ENCODE measurements around the gene RARS1. TPM values are rescaled to one million over a fixed set of nuclear protein-coding genes. Genes with fewer than 3 reads are reported as not detected.
A peak's percentile ranks its signal among the peaks of the same experiment; 100 is the strongest.

RARS1 gene
- 174 and 243 TPM in 2 replicates for total RNA-seq

GRCh38 chr5:168486136-168486879 lies at the start of gene RARS1:
Gene RARS1, plus strand, starts transcription at chr5:168486471. Its CDS starts 28 bp downstream, at chr5:168486499.
- H3K36me3 ChIP-seq (ENCODE audit: insufficient read depth, low read length), result peaks cover 37% of the 10 kb centered on the region
- H3K4me1 ChIP-seq (ENCODE audit: insufficient read depth, low read length), result peaks cover 10% of the 10 kb centered on the region
- peak within 1 kb of the TSS; percentile 94 for H3K4me3 ChIP-seq (ENCODE audit: insufficient read depth, low read length)
- H3K9me3 ChIP-seq (ENCODE audit: low read depth, low read length), result no peaks in the 10 kb centered on the region
- DNase-seq (ENCODE audit: insufficient read length, low spot score, missing footprints), result peak; percentile 95
- H3K27ac ChIP-seq (ENCODE audit: low read depth, low read length), result peak within 1 kb of the TSS; percentile 81
- no peaks in the 10 kb centered on the region for H3K27me3 ChIP-seq (ENCODE audit: insufficient read depth, low read length)
- peaks cover 11% of the 10 kb centered on the region for H4K20me1 ChIP-seq (ENCODE audit: insufficient read depth, low read length)
- H3K79me2 ChIP-seq (ENCODE audit: insufficient read depth, low read length), result peaks cover 44% of the 10 kb centered on the region
- H3K4me2 ChIP-seq (ENCODE audit: insufficient read depth, low read length), result peak within 1 kb of the TSS; percentile 87
- peak within 1 kb of the TSS; percentile 97 for H2AFZ ChIP-seq (ENCODE audit: low read length)
- TF ChIP-seq CTCF (IDR thresholded peaks at IDR 0.05; ENCODE audit: extremely low read depth, low read depth, low read length), result peak; percentile 95

- Histone ChIP-seq H3K27ac (ENCODE audit: low read depth, low read length) (no peak overlapping the region), H3K79me2 (ENCODE audit: insufficient read depth, low read length) (no peaks in the 10 kb centered on the region), H3K9me3 (ENCODE audit: low read depth, low read length) (no peaks in the 10 kb centered on the region), H3K4me1 (ENCODE audit: insufficient read depth, low read length) (peaks cover 11% of the 10 kb centered on the region), H2AFZ (ENCODE audit: low read length) (no peak overlapping the region), H3K27me3 (ENCODE audit: insufficient read depth, low read length) (no peaks in the 10 kb centered on the region), H3K4me3 (ENCODE audit: insufficient read depth, low read length) (no peak overlapping the region), H4K20me1 (ENCODE audit: insufficient read depth, low read length) (no peaks in the 10 kb centered on the region), H3K4me2 (ENCODE audit: insufficient read depth, low read length) (no peak overlapping the region), H3K36me3 (ENCODE audit: insufficient read depth, low read length) (no peaks in the 10 kb centered on the region)
- DNase-seq (ENCODE audit: insufficient read length, low spot score, missing footprints), result no peak
- TF ChIP-seq CTCF (IDR thresholded peaks at IDR 0.05; ENCODE audit: extremely low read depth, low read depth, low read length), result no peak
These were observed 47.9 kb upstream of the RARS1 start for GRCh38 chr5:168438349-168438748.

- DNase-seq (ENCODE audit: insufficient read length, low spot score, missing footprints), result no peak
These were observed 42.7 kb upstream of the RARS1 start for GRCh38 chr5:168443533-168443932.

More at GRCh38 chr5:168443533-168443932, 42.7 kb upstream of the RARS1 start:
- Histone ChIP-seq H2AFZ (ENCODE audit: low read length) (no peak overlapping the region), H3K27ac (ENCODE audit: low read depth, low read length) (no peak overlapping the region), H3K4me3 (ENCODE audit: insufficient read depth, low read length) (no peak overlapping the region), H3K36me3 (ENCODE audit: insufficient read depth, low read length) (no peaks in the 10 kb centered on the region), H3K4me1 (ENCODE audit: insufficient read depth, low read length) (no peaks in the 10 kb centered on the region), H3K27me3 (ENCODE audit: insufficient read depth, low read length) (no peaks in the 10 kb centered on the region), H3K9me3 (ENCODE audit: low read depth, low read length) (no peaks in the 10 kb centered on the region), H4K20me1 (ENCODE audit: insufficient read depth, low read length) (no peaks in the 10 kb centered on the region), H3K79me2 (ENCODE audit: insufficient read depth, low read length) (no peaks in the 10 kb centered on the region), H3K4me2 (ENCODE audit: insufficient read depth, low read length) (no peak overlapping the region)
- TF ChIP-seq CTCF (IDR thresholded peaks at IDR 0.05; ENCODE audit: extremely low read depth, low read depth, low read length), result no peak
